Measurements from ENCODE around the gene ARHGEF12.

Gene ARHGEF12

DNA sequence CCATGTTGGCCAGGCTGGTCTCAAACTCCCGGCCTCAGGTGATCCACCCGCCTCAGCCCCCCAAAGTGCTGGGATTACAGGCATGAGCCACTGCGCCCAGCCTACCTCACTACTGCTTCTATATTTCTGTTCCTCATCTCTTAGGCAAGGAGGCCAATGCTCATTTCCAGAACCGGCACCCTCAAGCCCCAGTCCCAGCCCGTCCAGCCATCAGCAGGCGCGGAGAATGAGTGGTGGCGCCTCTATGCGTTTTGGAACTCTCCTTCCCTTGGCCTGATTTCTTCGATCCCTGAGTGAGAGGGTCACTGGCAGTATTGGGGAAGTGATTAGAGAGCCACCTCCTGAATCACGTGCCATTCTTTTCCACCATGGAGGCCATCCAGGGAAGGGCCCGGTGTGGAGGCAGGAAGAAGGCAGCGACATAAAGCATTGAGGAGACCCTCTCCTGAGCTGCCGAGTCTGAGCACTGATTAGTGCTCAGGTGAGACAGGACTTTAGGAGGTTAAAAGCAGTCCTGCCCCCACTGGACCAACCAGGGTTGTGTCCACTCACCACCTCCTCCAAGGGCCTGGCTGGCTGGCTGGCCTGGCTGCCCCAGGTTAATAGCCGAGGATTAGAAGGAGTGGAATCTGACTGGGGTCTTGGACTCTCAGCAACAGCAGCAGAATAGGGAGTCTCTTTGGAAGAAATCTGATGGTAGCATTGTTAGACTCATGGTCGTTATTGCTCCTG is 184.0 kb downstream of the ARHGEF12 start:
- H3K27me3 ChIP-seq (ENCODE audit: insufficient read depth, poor library complexity, severe bottlenecking): no peaks in the 10 kb centered on the region

DNA sequence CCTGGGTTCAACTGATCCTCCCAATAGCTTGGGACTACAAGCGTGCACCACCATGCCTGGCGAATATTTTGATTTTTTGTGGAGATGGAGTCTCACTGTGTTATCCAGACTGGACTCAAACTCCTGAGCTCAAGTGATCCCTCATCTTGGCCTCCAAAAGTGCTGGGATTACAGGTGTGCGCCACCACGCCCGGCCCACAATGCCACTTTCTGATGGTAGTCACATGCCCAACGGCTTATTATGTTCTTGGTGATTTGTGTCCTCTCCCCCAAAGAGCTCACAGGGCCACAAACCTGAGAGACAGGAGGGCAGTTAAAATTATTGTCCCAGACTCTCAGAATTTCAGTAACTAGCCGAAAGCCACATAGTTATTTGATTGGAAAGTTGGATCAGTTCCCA is 185.0 kb downstream of the ARHGEF12 start:
- Histone ChIP-seq H3K27ac (ENCODE audit: poor library complexity, severe bottlenecking) (no peak overlapping the region), H3K4me1 (ENCODE audit: insufficient read depth, poor library complexity, severe bottlenecking) (no peaks in the 10 kb centered on the region), H3K4me3 (ENCODE audit: severe bottlenecking) (no peak overlapping the region), H3K27me3 (ENCODE audit: insufficient read depth, poor library complexity, severe bottlenecking) (peaks cover 7% of the 10 kb centered on the region), H3K36me3 (ENCODE audit: low read depth) (no peaks in the 10 kb centered on the region), H3K9me3 (ENCODE audit: severe bottlenecking) (no peaks in the 10 kb centered on the region)
- TF ChIP-seq, protein P1, sequence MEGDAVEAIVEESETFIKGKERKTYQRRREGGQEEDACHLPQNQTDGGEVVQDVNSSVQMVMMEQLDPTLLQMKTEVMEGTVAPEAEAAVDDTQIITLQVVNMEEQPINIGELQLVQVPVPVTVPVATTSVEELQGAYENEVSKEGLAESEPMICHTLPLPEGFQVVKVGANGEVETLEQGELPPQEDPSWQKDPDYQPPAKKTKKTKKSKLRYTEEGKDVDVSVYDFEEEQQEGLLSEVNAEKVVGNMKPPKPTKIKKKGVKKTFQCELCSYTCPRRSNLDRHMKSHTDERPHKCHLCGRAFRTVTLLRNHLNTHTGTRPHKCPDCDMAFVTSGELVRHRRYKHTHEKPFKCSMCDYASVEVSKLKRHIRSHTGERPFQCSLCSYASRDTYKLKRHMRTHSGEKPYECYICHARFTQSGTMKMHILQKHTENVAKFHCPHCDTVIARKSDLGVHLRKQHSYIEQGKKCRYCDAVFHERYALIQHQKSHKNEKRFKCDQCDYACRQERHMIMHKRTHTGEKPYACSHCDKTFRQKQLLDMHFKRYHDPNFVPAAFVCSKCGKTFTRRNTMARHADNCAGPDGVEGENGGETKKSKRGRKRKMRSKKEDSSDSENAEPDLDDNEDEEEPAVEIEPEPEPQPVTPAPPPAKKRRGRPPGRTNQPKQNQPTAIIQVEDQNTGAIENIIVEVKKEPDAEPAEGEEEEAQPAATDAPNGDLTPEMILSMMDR (IDR thresholded peaks at IDR 0.05; ENCODE audit: poor library complexity, severe bottlenecking): no peak
- ATAC-seq (ENCODE audit: low read depth): no peak
- DNase-seq (ENCODE audit: low spot score): no peak

More for the DNA sequence above, 184.0 kb downstream of the ARHGEF12 start:
- Histone ChIP-seq H3K27ac (ENCODE audit: poor library complexity, severe bottlenecking) (no peak overlapping the region), H3K36me3 (ENCODE audit: low read depth) (no peaks in the 10 kb centered on the region), H3K4me3 (ENCODE audit: severe bottlenecking) (no peak overlapping the region), H3K4me1 (ENCODE audit: insufficient read depth, poor library complexity, severe bottlenecking) (no peaks in the 10 kb centered on the region), H3K9me3 (ENCODE audit: severe bottlenecking) (no peaks in the 10 kb centered on the region)
- TF ChIP-seq, protein P1 (IDR thresholded peaks at IDR 0.05; ENCODE audit: poor library complexity, severe bottlenecking): no peak
- DNase-seq (ENCODE audit: low spot score) (no peak), ATAC-seq (ENCODE audit: low read depth) (no peak)

DNA sequence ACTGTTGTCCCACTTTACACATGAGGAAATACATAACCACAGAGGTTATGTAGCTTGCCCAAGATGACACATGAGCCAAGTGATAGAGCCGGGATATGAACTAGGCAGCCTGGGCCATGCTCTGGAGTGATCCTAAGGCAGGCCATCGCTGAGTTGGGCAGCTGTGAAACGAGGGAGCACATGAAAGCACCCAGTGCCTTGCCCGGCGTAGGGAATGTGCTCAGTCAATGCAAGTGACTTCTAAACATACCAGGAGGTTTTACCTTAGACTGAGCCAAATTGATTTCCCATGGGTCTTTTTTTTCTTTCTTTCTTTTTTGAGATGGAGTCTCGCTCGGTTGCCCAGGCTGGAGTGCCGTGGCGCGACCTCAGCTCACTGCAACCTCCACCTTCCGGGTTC is 185.8 kb downstream of the ARHGEF12 start:
- ATAC-seq (ENCODE audit: low read depth): no peak

DNA sequence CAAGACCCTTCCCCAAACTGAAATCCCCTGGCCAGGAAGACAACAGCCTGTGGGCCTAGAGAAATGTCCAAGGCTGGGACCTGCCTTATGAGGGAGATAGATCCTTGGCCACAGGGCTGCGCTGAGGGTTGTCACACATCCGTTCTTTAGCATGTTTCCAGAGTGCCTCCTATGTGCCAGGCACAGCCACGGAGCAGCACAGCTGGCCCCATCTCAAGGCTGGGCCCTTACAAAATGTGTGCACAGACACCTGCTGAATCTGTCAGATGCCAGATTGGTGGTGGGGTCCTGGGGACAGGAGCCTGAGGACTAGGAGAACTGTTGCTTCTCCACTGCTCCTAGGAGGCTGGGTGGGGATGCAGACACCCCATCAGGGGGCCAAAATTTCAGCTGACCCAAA is 186.5 kb downstream of the ARHGEF12 start:
- Histone ChIP-seq H3K9me3 (ENCODE audit: severe bottlenecking) (no peaks in the 10 kb centered on the region), H3K27ac (ENCODE audit: poor library complexity, severe bottlenecking) (no peak overlapping the region), H3K36me3 (ENCODE audit: low read depth) (no peaks in the 10 kb centered on the region), H3K27me3 (ENCODE audit: insufficient read depth, poor library complexity, severe bottlenecking) (peaks cover 10% of the 10 kb centered on the region), H3K4me1 (ENCODE audit: insufficient read depth, poor library complexity, severe bottlenecking) (no peaks in the 10 kb centered on the region), H3K4me3 (ENCODE audit: severe bottlenecking) (no peak overlapping the region)
- ATAC-seq (ENCODE audit: low read depth) (no peak), DNase-seq (ENCODE audit: low spot score) (no peak)
- TF ChIP-seq, protein P1 (IDR thresholded peaks at IDR 0.05; ENCODE audit: poor library complexity, severe bottlenecking): no peak

More for the DNA sequence above, 185.8 kb downstream of the ARHGEF12 start:
- Histone ChIP-seq H3K36me3 (ENCODE audit: low read depth) (no peaks in the 10 kb centered on the region), H3K27me3 (ENCODE audit: insufficient read depth, poor library complexity, severe bottlenecking) (peaks cover 9% of the 10 kb centered on the region), H3K4me1 (ENCODE audit: insufficient read depth, poor library complexity, severe bottlenecking) (no peaks in the 10 kb centered on the region), H3K27ac (ENCODE audit: poor library complexity, severe bottlenecking) (no peak overlapping the region), H3K9me3 (ENCODE audit: severe bottlenecking) (no peaks in the 10 kb centered on the region), H3K4me3 (ENCODE audit: severe bottlenecking) (no peak overlapping the region)
- TF ChIP-seq, protein P1 (IDR thresholded peaks at IDR 0.05; ENCODE audit: poor library complexity, severe bottlenecking): no peak
- no peak for DNase-seq (ENCODE audit: low spot score)

DNA sequence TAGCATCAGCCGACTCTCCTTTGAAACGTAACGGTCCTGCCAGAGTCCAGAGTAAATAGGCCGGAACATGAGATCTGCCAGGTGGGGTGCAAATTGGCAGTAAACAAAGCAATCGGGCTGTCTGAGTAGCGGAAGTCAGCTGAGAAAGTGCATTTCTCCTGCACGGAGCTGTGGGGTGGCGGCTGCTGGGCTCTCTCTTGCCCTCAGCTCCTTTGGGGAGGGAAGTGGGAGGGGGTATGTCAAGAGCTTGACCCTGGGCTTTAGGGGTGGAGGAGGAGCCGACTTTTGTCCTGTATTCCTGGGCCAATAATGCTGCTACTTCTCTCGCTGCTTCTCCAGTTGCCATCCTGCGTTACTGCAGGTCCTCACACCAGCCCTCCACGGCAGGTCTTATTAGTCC is 187.0 kb downstream of the ARHGEF12 start:
- Histone ChIP-seq H3K36me3 (ENCODE audit: low read depth) (no peaks in the 10 kb centered on the region), H3K27ac (ENCODE audit: poor library complexity, severe bottlenecking) (no peak overlapping the region), H3K4me1 (ENCODE audit: insufficient read depth, poor library complexity, severe bottlenecking) (no peaks in the 10 kb centered on the region), H3K9me3 (ENCODE audit: severe bottlenecking) (no peaks in the 10 kb centered on the region), H3K4me3 (ENCODE audit: severe bottlenecking) (no peak overlapping the region), H3K27me3 (ENCODE audit: insufficient read depth, poor library complexity, severe bottlenecking) (peaks cover 10% of the 10 kb centered on the region)
- TF ChIP-seq, protein P1 (IDR thresholded peaks at IDR 0.05; ENCODE audit: poor library complexity, severe bottlenecking): no peak
- DNase-seq (ENCODE audit: low spot score) (no peak), ATAC-seq (ENCODE audit: low read depth) (no peak)

All from RWPE2 (cell line).